Measurements from ENCODE around the gene FPGS.
A peak's percentile ranks its signal among the peaks of the same experiment; 100 is the strongest.
"Not testable (repeated sequence)": the region's sequence is repeated elsewhere in the genome, so short reads cannot be mapped to it uniquely, and the experiment has no call there.

The FPGS gene

GRCh38 chr9:127802576-127803443, at the start of gene FPGS:
TSS of gene FPGS (plus strand) at chr9:127802882. CDS start at chr9:127802925, 43 bp downstream.
- TF ChIP-seq CTCF (IDR thresholded peaks at IDR 0.05; ENCODE audit: insufficient read depth, low read depth, low read length, missing control alignments): no peak
- H3K4me3 ChIP-seq (ENCODE audit: low read depth, low read length): peak within 1 kb of the TSS; percentile 97
- peak; percentile 92 for DNase-seq (ENCODE audit: low read depth)

- DNase-seq (ENCODE audit: low read depth): no peak
- TF ChIP-seq CTCF (IDR thresholded peaks at IDR 0.05; ENCODE audit: insufficient read depth, low read depth, low read length, missing control alignments): no peak
- H3K4me3 ChIP-seq (ENCODE audit: low read depth, low read length): no peak overlapping the region
Measured at GRCh38 chr9:127753148-127753547, 49.5 kb upstream of the FPGS start.

- no peak for TF ChIP-seq CTCF (IDR thresholded peaks at IDR 0.05; ENCODE audit: insufficient read depth, low read depth, low read length, missing control alignments)
- H3K4me3 ChIP-seq (ENCODE audit: low read depth, low read length): no peak overlapping the region
- no peak for DNase-seq (ENCODE audit: low read depth)
Measured at GRCh38 chr9:127753622-127754021, 49.1 kb upstream of the FPGS start.

GRCh38 chr9:127754099-127755060, 48.3 kb upstream of the FPGS start:
- no peak for DNase-seq (ENCODE audit: low read depth)
- TF ChIP-seq CTCF (IDR thresholded peaks at IDR 0.05; ENCODE audit: insufficient read depth, low read depth, low read length, missing control alignments): no peak
- no peak overlapping the region for H3K4me3 ChIP-seq (ENCODE audit: low read depth, low read length)

- no peak overlapping the region for H3K4me3 ChIP-seq (ENCODE audit: low read depth, low read length)
- no peak for DNase-seq (ENCODE audit: low read depth)
- no peak for TF ChIP-seq CTCF (IDR thresholded peaks at IDR 0.05; ENCODE audit: insufficient read depth, low read depth, low read length, missing control alignments)
Measured at GRCh38 chr9:127755061-127756060, 47.3 kb upstream of the FPGS start.

- no peak for DNase-seq (ENCODE audit: low read depth)
- no peak overlapping the region for H3K4me3 ChIP-seq (ENCODE audit: low read depth, low read length)
- TF ChIP-seq CTCF (IDR thresholded peaks at IDR 0.05; ENCODE audit: insufficient read depth, low read depth, low read length, missing control alignments): no peak
Measured at GRCh38 chr9:127756233-127756632, 46.4 kb upstream of the FPGS start.

GRCh38 chr9:127756776-127757175, 45.9 kb upstream of the FPGS start:
- not testable (repeated sequence) for DNase-seq (ENCODE audit: low read depth); H3K4me3 ChIP-seq (ENCODE audit: low read depth, low read length)

All from GM12865 (cell line).